Measurements from ENCODE around the gene TRIM32.

TRIM32 gene

DNA sequence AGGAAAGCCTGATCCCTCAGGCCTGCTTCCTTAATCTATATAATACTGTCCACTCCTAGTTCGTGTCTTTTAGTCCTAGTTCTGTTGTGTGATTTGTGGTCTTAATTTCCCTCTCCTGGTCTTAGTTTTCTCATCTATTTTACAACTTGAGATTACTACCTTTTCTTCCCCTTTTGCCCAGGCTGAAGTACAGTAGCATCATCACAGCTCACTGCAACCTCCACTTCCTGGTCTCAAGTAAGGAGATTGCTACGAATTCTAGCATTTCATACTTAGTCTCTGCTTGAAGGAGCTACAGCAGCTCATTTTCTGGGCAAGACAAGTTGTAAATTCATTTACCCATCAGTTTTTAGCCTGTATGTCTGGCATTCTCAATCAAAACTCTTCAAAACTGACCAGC lies 5.5 kb downstream of the TRIM32 start:
- no peak for ATAC-seq
- TF ChIP-seq TCF4 (CRISPR knock-in tag; IDR thresholded peaks at IDR 0.05; ENCODE audit: borderline replicate concordance), result no peak
- TF ChIP-seq CSDC2 (CRISPR knock-in tag; IDR thresholded peaks at IDR 0.05), result no peak
- TF ChIP-seq, protein P1, sequence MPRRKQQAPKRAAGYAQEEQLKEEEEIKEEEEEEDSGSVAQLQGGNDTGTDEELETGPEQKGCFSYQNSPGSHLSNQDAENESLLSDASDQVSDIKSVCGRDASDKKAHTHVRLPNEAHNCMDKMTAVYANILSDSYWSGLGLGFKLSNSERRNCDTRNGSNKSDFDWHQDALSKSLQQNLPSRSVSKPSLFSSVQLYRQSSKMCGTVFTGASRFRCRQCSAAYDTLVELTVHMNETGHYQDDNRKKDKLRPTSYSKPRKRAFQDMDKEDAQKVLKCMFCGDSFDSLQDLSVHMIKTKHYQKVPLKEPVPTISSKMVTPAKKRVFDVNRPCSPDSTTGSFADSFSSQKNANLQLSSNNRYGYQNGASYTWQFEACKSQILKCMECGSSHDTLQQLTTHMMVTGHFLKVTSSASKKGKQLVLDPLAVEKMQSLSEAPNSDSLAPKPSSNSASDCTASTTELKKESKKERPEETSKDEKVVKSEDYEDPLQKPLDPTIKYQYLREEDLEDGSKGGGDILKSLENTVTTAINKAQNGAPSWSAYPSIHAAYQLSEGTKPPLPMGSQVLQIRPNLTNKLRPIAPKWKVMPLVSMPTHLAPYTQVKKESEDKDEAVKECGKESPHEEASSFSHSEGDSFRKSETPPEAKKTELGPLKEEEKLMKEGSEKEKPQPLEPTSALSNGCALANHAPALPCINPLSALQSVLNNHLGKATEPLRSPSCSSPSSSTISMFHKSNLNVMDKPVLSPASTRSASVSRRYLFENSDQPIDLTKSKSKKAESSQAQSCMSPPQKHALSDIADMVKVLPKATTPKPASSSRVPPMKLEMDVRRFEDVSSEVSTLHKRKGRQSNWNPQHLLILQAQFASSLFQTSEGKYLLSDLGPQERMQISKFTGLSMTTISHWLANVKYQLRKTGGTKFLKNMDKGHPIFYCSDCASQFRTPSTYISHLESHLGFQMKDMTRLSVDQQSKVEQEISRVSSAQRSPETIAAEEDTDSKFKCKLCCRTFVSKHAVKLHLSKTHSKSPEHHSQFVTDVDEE (CRISPR knock-in tag; IDR thresholded peaks at IDR 0.05), result no peak
- TF ChIP-seq, protein P2, sequence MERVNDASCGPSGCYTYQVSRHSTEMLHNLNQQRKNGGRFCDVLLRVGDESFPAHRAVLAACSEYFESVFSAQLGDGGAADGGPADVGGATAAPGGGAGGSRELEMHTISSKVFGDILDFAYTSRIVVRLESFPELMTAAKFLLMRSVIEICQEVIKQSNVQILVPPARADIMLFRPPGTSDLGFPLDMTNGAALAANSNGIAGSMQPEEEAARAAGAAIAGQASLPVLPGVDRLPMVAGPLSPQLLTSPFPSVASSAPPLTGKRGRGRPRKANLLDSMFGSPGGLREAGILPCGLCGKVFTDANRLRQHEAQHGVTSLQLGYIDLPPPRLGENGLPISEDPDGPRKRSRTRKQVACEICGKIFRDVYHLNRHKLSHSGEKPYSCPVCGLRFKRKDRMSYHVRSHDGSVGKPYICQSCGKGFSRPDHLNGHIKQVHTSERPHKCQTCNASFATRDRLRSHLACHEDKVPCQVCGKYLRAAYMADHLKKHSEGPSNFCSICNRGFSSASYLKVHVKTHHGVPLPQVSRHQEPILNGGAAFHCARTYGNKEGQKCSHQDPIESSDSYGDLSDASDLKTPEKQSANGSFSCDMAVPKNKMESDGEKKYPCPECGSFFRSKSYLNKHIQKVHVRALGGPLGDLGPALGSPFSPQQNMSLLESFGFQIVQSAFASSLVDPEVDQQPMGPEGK (CRISPR knock-in tag; IDR thresholded peaks at IDR 0.05; ENCODE audit: borderline replicate concordance), result no peak
- no peak for TF ChIP-seq RARB (CRISPR knock-in tag; IDR thresholded peaks at IDR 0.05)

DNA sequence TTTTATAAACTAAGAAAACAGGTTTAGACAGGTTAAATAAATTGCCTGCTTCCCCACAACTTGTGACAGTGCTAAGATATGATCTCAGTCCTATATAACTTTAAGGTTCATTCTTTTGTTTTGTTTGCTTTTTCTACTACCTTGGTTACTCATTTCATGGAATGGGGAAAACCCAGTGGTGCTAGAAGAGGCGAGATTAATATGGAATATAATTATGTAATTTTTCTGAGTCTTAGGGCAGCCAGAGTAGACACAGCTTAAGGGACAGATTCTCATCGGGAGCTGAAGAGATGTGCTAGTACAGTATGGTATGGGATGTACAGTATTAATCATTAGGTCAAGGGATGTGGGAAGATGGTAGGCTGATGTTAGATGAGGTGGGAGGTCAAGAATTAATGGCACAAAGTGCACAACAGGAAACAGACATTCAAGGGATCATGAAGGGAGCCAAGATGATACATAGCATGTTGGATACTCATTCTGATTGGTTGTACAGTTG lies 6.2 kb downstream of the TRIM32 start:
- ATAC-seq, result peak; percentile 49

DNA sequence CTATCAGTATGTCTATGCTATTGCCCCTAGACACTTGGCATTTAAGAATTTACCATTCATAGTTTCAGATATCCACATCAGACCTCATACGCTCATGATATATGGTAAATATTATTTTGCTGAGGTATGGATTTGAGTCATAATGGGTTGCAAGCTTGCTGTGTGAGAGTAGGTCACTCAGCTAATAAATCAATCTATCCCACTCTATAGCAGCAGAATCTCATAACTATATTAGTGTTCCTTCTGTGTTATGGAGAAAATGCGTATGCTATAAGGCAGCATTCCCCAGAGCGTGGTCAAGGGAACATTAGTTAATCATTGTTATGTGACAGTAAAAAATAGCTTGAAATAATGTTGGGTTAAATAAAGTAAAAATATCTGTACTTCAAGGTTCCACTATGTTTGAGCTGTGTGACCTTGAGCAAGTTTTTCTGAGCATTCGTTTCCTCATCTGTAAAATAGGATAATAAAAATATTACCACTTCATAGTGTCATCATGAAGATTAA lies 7.7 kb downstream of the TRIM32 start:
- no peak for ATAC-seq
- TF ChIP-seq, protein P1 (CRISPR knock-in tag; IDR thresholded peaks at IDR 0.05), result no peak
- TF ChIP-seq ZC3H10 (CRISPR knock-in tag; IDR thresholded peaks at IDR 0.05) (no peak), ISL1 (CRISPR knock-in tag; IDR thresholded peaks at IDR 0.05) (no peak), ZNF8 (CRISPR knock-in tag; IDR thresholded peaks at IDR 0.05) (no peak), ZFP30 (CRISPR knock-in tag; IDR thresholded peaks at IDR 0.05) (no peak), PPARA (CRISPR knock-in tag; IDR thresholded peaks at IDR 0.05; ENCODE audit: borderline replicate concordance) (no peak)
- TF ChIP-seq, protein P3, sequence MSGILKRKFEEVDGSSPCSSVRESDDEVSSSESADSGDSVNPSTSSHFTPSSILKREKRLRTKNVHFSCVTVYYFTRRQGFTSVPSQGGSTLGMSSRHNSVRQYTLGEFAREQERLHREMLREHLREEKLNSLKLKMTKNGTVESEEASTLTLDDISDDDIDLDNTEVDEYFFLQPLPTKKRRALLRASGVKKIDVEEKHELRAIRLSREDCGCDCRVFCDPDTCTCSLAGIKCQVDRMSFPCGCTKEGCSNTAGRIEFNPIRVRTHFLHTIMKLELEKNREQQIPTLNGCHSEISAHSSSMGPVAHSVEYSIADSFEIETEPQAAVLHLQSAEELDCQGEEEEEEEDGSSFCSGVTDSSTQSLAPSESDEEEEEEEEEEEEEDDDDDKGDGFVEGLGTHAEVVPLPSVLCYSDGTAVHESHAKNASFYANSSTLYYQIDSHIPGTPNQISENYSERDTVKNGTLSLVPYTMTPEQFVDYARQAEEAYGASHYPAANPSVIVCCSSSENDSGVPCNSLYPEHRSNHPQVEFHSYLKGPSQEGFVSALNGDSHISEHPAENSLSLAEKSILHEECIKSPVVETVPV (CRISPR knock-in tag; IDR thresholded peaks at IDR 0.05), result no peak
- TF ChIP-seq, protein P4, sequence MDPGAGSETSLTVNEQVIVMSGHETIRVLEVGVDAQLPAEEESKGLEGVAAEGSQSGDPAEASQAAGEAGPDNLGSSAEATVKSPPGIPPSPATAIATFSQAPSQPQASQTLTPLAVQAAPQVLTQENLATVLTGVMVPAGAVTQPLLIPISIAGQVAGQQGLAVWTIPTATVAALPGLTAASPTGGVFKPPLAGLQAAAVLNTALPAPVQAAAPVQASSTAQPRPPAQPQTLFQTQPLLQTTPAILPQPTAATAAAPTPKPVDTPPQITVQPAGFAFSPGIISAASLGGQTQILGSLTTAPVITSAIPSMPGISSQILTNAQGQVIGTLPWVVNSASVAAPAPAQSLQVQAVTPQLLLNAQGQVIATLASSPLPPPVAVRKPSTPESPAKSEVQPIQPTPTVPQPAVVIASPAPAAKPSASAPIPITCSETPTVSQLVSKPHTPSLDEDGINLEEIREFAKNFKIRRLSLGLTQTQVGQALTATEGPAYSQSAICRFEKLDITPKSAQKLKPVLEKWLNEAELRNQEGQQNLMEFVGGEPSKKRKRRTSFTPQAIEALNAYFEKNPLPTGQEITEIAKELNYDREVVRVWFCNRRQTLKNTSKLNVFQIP (CRISPR knock-in tag; IDR thresholded peaks at IDR 0.05; ENCODE audit: borderline replicate concordance, low read depth), result no peak

More for the DNA sequence above, 6.2 kb downstream of the TRIM32 start:
- TF ChIP-seq BACH2 (CRISPR knock-in tag; IDR thresholded peaks at IDR 0.05; ENCODE audit: borderline replicate concordance) (no peak), SNAI2 (CRISPR knock-in tag; IDR thresholded peaks at IDR 0.05) (no peak), ISL1 (CRISPR knock-in tag; IDR thresholded peaks at IDR 0.05) (no peak), ZC3H10 (CRISPR knock-in tag; IDR thresholded peaks at IDR 0.05) (no peak), ZFP3 (CRISPR knock-in tag; IDR thresholded peaks at IDR 0.05) (no peak), TCF4 (CRISPR knock-in tag; IDR thresholded peaks at IDR 0.05; ENCODE audit: borderline replicate concordance) (no peak), ZNF70 (CRISPR knock-in tag; IDR thresholded peaks at IDR 0.05) (no peak), ZFP30 (CRISPR knock-in tag; IDR thresholded peaks at IDR 0.05) (no peak), ZNF565 (CRISPR knock-in tag; conservative IDR thresholded peaks at IDR 0.05; ENCODE audit: low read depth) (no peak), RARB (CRISPR knock-in tag; IDR thresholded peaks at IDR 0.05) (no peak), ZNF8 (CRISPR knock-in tag; IDR thresholded peaks at IDR 0.05) (no peak), GLIS3 (CRISPR knock-in tag; IDR thresholded peaks at IDR 0.05) (no peak), TOX (CRISPR knock-in tag; IDR thresholded peaks at IDR 0.05; ENCODE audit: borderline replicate concordance) (no peak)
- TF ChIP-seq, protein P2 (CRISPR knock-in tag; IDR thresholded peaks at IDR 0.05; ENCODE audit: borderline replicate concordance), result no peak
- TF ChIP-seq, protein P3 (CRISPR knock-in tag; IDR thresholded peaks at IDR 0.05), result no peak
- TF ChIP-seq, protein P5, sequence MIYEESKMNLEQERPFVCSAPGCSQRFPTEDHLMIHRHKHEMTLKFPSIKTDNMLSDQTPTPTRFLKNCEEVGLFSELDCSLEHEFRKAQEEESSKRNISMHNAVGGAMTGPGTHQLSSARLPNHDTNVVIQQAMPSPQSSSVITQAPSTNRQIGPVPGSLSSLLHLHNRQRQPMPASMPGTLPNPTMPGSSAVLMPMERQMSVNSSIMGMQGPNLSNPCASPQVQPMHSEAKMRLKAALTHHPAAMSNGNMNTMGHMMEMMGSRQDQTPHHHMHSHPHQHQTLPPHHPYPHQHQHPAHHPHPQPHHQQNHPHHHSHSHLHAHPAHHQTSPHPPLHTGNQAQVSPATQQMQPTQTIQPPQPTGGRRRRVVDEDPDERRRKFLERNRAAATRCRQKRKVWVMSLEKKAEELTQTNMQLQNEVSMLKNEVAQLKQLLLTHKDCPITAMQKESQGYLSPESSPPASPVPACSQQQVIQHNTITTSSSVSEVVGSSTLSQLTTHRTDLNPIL (CRISPR knock-in tag; IDR thresholded peaks at IDR 0.05; ENCODE audit: low read depth), result no peak

All from SK-N-SH treated with all-trans-retinoic acid at 6 μM for 48 hours (cell line).